Cerebellar cortex (tissue), 1 donor: ENCODE data around the gene YARS1.

Experiments used
- DNase-seq: peaks from one replicate; pipeline ENCODE4 v3.0.0-alpha.2; 2015; ENCODE audit warnings: low spot score

YARS1 gene

DNA sequence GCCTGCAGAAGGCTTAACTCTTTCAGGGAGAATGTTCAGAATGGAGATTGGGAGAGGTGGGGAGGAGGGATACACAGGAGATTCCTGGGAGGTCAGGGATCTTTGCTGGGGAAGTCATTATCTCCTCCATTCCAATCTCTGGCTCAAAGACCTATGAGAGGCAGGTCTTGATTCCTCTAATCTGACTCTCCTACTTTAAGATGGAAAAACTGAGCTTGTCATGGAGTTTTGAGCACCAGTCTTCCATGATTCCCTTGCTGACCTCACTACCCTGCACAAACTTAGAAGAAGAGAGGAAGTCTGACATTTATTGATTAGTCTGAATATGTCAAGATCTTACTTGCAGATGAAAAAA, 73.1 kb downstream of the YARS1 start:
- no peak for DNase-seq

DNA sequence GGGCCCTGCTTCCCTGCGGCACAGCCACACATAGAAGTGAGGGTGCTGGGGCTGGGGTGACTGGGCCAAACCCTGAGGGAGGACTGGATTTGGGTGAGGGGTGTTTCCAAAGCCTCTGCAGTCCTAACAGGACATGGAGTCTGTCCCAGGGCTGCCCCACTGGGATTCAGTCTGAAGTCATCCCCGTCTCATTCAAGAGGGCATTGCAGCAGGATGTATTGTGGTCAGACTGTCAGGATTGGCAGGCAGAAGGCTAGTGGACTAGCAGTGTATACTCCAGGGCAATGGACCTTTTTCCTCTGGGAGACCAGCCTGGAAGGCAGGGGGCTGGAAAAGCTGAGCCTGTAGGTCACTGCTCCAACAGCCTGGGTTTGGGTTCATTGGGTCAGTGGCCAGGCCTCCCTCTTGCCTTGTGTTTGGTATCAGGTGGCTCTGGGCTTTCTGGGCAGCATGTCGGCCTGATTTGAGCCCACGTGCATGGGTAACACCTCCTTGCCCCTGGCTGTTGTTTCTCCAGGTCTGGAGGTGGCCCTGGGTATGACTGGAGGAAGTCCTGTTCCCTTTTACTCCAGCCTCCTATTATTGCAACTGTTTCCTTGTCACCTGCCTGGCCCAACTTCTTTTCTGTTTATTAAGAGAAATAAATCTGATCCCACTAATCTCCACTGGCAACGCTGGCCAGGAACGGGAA, 73.6 kb downstream of the YARS1 start:
- no peak for DNase-seq

DNA sequence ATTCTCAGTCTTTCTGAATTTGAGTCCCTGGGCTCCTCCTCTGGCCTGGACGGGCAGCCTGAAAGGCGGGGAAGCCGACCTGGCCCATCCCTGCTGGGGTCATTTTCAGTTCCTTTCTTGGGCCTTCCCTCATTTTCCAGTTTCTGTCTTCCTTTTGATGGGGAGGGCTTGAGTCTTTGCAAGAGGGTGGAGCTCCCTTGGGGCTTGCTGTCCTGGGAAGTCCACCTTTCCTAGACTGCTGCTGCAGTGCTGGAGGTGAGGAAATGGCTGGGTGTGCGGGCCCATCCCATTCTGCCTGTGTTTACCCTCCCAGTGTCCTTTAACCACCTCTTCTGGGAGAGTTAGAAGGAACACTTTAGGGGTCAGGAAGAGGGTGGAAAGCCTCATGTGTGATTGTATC, 74.2 kb downstream of the YARS1 start:
- DNase-seq = no peak

- DNase-seq = no peak
These were observed 74.8 kb downstream of the YARS1 start for GRCh38 chr1:32742199-32742947.

DNA sequence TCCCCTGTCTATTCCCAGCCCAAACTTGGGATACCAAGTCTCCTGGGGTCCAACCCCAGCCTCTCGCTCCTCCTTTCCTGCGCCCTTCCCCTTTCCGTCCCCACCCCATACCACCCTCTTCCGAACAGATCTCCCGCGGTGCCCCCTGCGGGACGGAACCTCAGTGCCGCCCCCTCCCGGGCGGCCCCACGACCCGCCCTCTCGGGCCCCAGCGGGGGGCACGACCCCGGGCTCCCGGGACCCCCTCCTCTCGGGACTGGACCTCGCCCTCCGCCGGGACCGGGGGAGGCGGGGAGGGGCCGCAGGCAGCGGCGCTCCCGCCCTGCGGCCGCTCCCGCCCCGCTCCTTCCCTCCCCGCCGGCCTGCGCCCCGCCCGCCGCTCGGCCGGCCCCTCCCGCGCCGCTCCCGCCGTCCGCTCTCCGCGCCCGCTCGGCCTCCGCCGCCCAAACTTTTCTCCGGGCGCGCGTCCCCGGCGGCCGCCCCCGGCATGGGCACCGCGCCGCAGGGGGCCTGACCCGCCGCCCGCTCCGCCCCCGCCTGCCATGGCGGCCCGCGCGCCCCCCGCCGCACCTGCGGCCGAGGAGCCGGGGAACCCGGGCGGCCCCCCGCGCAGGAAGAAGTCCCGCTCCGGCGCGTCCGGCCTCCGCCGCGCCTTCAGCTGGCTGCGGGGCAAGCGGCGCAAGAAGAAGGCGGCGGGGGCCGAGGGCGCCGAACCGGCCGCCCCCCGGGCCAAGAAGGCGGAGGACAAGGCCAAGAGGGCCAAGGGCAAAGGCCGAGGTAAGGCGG, 75.6 kb downstream of the YARS1 start:
- DNase-seq = no peak

DNA sequence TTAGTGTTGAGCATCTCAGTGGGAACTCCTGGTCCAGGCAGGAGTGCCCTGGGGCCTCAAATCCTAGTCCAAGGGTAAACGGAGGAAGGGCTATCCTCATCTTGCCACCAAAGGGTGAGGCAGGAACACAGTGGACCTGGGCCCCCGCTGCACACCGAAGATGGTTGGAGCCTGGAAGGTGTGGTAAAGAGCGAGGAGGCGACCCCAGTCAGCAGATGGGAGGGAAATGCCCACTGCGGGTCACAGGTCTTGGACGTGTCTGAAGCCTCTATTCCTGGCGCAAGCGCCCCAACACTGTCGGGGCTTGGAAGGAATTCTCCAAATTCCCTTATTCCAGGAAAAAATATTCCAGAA, 76.1 kb downstream of the YARS1 start:
- no peak for DNase-seq

DNA sequence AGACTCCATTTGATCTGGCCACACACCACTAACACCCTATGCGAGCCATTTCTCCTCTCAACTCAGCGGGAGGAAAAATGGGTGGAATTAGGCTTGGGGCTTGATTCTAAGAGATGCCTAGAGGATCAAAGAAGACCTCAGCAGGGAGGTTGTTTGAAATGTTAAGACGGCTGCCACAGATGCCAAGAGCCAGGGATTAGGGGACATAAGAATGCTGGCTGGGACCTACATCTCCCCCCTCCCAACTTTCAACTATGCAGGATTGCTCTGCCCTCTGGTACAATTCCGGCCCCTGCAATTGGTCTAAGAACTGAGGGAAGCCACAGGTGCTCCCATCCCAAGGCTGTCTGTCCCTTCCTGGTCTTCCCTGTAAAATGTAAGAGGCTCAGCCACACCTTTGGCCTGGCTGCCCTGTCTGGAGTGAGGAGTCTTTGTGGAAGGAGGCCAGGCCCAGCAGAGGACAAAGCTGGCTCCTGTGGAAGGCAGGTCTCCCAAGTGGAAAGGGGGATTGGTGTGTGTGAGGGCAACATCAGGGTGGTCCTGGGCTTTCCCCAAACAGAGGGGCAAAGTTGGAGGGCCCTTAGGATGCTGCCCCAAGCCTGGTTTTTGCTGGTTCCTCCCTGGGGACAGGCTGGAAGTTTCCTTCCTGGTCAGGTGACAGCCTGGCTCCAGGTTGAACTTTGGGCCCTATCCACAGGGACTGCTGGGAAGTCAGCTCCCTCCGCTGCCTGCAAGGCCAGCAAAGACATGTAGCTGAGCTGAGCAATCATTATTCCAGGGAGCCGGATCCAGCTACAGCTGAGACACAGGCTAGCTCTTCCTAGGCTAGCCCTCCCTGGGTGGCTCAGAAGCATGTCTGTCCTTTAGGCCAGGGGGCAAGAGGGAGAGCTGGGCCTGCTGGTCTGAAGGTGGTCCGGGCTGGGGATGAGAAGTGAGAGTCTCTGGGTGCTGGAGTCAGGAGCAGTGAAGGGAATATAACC, 80.1 kb downstream of the YARS1 start:
- DNase-seq = no peak

GRCh38 chr1:32733582-32734321, 83.4 kb downstream of the YARS1 start:
- DNase-seq = no peak

GRCh38 chr1:32729254-32730046, 87.7 kb downstream of the YARS1 start:
- no peak for DNase-seq

GRCh38 chr1:32728413-32729077, 88.6 kb downstream of the YARS1 start:
- no peak for DNase-seq

DNA sequence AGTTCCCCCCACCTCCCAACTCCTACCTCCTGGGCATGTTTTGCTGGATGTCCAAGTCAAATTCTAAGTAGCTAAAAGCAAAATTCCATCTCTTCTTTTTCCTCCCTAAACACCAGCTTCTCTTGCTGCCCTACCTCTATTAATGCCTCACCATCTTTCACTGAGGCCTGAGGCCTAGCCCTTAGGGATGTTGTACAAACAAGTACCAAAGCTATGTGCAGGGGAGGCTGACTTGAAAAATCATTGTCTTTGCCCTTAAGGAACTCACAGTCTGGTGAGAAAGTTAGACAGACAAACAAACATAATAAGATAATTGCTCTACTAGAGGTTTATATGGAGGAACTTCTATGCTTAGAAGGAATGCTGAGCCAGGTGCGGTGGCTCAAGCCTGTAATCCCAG, 89.3 kb downstream of the YARS1 start:
- no peak for DNase-seq

DNA sequence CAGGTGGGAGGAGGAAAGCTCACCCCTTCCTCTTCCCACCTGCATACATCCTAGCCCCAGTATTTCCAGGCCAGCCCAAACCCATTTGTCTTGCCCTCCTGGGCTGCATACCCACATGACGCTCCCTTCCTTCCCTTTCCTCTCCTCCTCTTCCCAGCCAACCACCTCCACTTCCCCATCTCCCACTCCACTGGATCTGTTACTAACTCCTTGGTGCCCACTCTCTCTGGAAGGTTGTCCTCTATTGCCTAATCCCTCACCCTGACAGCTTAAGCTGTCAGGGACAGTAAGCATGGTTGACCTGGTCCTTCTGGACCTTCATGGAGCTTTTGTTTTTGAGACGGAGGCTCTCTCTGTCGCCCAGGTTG, 91.6 kb downstream of the YARS1 start:
- DNase-seq = no peak
